ELF-1 (cell line): Measurements from ENCODE around the gene PTPRN2.
"Not testable (repeated sequence)": the region's sequence is repeated elsewhere in the genome, so short reads cannot be mapped to it uniquely, and the experiment has no call there.

Experiments
- DNase-seq: peaks from one replicate; pipeline ENCODE4 v3.0.0-alpha.2; 2016; ENCODE audit warnings: low read depth, low spot score

Gene PTPRN2

GRCh38 chr7:158034571-158034970 is 553.1 kb downstream of the PTPRN2 start:
- DNase-seq, result no peak

- DNase-seq, result not testable (repeated sequence)
Observed at GRCh38 chr7:158033925-158034324, 553.7 kb downstream of the PTPRN2 start.

- no peak for DNase-seq
Observed at GRCh38 chr7:158033196-158033595, 554.4 kb downstream of the PTPRN2 start.

- DNase-seq, result no peak
Observed at GRCh38 chr7:158032561-158033115, 555.0 kb downstream of the PTPRN2 start.

- DNase-seq, result peak; percentile 65
Observed at GRCh38 chr7:158031867-158032308, 555.7 kb downstream of the PTPRN2 start.

- DNase-seq, result no peak
Observed at GRCh38 chr7:158030566-158030965, 557.1 kb downstream of the PTPRN2 start.

GRCh38 chr7:158030071-158030470 is 557.6 kb downstream of the PTPRN2 start:
- no peak for DNase-seq

GRCh38 chr7:158029509-158029908 is 558.1 kb downstream of the PTPRN2 start:
- no peak for DNase-seq

- no peak for DNase-seq
Observed at GRCh38 chr7:158028971-158029370, 558.7 kb downstream of the PTPRN2 start.

- no peak for DNase-seq
Observed at GRCh38 chr7:158028290-158028941, 559.2 kb downstream of the PTPRN2 start.

GRCh38 chr7:158027646-158028045 is 560.0 kb downstream of the PTPRN2 start:
- no peak for DNase-seq

GRCh38 chr7:158026636-158027265 is 560.9 kb downstream of the PTPRN2 start:
- no peak for DNase-seq

GRCh38 chr7:158025686-158026600 is 561.7 kb downstream of the PTPRN2 start:
- no peak for DNase-seq

- DNase-seq, result no peak
Observed at GRCh38 chr7:158024881-158025280, 562.7 kb downstream of the PTPRN2 start.

GRCh38 chr7:158024351-158024715 is 563.3 kb downstream of the PTPRN2 start:
- DNase-seq, result no peak

- no peak for DNase-seq
Observed at GRCh38 chr7:158023681-158024350, 563.8 kb downstream of the PTPRN2 start.

GRCh38 chr7:158023157-158023556 is 564.5 kb downstream of the PTPRN2 start:
- DNase-seq, result no peak

- DNase-seq, result no peak
Observed at GRCh38 chr7:158022601-158023000, 565.0 kb downstream of the PTPRN2 start.

GRCh38 chr7:158021836-158022235 is 565.8 kb downstream of the PTPRN2 start:
- DNase-seq, result no peak

GRCh38 chr7:158020706-158021095 is 566.9 kb downstream of the PTPRN2 start:
- DNase-seq, result no peak
